ENCODE measurements around the gene BCL2L12.

Gene BCL2L12

DNA sequence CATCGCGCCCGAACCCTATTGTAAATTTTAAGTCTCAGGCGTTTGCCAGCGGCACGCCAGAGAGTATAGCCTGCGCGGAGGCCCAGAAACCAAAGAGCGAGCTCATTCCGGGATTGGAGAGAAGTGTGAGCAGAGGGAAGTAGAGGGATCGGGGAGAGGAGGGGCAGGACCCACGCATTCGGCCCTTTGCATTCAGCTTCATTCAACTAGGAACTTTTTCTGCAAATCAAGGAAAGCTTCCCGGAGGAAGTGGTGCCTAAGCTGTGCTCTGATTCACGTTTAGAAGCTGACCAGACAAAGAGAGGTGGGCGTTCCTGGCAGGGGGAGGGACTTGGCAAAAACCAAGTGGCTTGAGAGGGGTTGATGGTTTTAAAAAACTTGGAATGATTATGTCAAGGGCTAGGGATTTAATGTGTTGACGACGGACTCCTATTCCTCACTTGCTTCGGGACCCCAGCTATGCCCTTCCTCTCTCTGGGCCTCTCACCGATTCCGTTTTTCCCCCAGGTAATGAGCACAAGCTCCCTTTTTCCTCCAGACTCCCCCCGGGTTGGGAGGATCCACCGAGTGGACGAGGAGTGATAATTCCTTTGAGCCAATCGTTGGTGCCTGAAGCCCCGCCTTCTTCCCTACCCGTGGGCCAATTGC lies 10.5 kb downstream of the BCL2L12 start (continued):
- TF ChIP-seq, protein P1, sequence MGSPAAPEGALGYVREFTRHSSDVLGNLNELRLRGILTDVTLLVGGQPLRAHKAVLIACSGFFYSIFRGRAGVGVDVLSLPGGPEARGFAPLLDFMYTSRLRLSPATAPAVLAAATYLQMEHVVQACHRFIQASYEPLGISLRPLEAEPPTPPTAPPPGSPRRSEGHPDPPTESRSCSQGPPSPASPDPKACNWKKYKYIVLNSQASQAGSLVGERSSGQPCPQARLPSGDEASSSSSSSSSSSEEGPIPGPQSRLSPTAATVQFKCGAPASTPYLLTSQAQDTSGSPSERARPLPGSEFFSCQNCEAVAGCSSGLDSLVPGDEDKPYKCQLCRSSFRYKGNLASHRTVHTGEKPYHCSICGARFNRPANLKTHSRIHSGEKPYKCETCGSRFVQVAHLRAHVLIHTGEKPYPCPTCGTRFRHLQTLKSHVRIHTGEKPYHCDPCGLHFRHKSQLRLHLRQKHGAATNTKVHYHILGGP (tag by site-specific recombination; IDR thresholded peaks at IDR 0.05): no peak
- TF ChIP-seq ZNF311 (tag by site-specific recombination; IDR thresholded peaks at IDR 0.05; ENCODE audit: borderline replicate concordance): no peak
- TF ChIP-seq REPIN1 (tag by site-specific recombination; IDR thresholded peaks at IDR 0.05; ENCODE audit: low read depth): peak; percentile 60
- TF ChIP-seq, protein P2, sequence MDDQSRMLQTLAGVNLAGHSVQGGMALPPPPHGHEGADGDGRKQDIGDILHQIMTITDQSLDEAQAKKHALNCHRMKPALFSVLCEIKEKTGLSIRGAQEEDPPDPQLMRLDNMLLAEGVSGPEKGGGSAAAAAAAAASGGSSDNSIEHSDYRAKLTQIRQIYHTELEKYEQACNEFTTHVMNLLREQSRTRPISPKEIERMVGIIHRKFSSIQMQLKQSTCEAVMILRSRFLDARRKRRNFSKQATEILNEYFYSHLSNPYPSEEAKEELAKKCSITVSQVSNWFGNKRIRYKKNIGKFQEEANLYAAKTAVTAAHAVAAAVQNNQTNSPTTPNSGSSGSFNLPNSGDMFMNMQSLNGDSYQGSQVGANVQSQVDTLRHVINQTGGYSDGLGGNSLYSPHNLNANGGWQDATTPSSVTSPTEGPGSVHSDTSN (CRISPR knock-in tag; IDR thresholded peaks at IDR 0.05): no peak
- TF ChIP-seq, protein P3, sequence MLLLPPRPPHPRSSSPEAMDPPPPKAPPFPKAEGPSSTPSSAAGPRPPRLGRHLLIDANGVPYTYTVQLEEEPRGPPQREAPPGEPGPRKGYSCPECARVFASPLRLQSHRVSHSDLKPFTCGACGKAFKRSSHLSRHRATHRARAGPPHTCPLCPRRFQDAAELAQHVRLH (tag by site-specific recombination; IDR thresholded peaks at IDR 0.05): peak; percentile 86
- TF ChIP-seq ZBTB48 (tag by site-specific recombination; IDR thresholded peaks at IDR 0.05): no peak
- no peak for TF ChIP-seq ZNF558 (tag by site-specific recombination; IDR thresholded peaks at IDR 0.05)
- peak; percentile 22 for TF ChIP-seq ZXDB (tag by site-specific recombination; IDR thresholded peaks at IDR 0.05)
- no peak for TF ChIP-seq ZNF155 (tag by site-specific recombination; IDR thresholded peaks at IDR 0.05)
- peak; percentile 21; the same call in 1 of the 2 replicates for TF ChIP-seq ZFP69B (tag by site-specific recombination; IDR thresholded peaks at IDR 0.05)
- TF ChIP-seq, protein P4, sequence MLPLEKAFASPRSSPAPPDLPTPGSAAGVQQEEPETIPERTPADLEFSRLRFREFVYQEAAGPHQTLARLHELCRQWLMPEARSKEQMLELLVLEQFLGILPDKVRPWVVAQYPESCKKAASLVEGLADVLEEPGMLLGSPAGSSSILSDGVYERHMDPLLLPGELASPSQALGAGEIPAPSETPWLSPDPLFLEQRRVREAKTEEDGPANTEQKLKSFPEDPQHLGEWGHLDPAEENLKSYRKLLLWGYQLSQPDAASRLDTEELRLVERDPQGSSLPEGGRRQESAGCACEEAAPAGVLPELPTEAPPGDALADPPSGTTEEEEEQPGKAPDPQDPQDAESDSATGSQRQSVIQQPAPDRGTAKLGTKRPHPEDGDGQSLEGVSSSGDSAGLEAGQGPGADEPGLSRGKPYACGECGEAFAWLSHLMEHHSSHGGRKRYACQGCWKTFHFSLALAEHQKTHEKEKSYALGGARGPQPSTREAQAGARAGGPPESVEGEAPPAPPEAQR (tag by site-specific recombination; IDR thresholded peaks at IDR 0.05): no peak
- TF ChIP-seq, protein P5, sequence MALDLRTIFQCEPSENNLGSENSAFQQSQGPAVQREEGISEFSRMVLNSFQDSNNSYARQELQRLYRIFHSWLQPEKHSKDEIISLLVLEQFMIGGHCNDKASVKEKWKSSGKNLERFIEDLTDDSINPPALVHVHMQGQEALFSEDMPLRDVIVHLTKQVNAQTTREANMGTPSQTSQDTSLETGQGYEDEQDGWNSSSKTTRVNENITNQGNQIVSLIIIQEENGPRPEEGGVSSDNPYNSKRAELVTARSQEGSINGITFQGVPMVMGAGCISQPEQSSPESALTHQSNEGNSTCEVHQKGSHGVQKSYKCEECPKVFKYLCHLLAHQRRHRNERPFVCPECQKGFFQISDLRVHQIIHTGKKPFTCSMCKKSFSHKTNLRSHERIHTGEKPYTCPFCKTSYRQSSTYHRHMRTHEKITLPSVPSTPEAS (tag by site-specific recombination; IDR thresholded peaks at IDR 0.05): no peak
- no peak for TF ChIP-seq ZNF76 (tag by site-specific recombination; IDR thresholded peaks at IDR 0.05; ENCODE audit: borderline replicate concordance, low read depth)
- TF ChIP-seq, protein P6, sequence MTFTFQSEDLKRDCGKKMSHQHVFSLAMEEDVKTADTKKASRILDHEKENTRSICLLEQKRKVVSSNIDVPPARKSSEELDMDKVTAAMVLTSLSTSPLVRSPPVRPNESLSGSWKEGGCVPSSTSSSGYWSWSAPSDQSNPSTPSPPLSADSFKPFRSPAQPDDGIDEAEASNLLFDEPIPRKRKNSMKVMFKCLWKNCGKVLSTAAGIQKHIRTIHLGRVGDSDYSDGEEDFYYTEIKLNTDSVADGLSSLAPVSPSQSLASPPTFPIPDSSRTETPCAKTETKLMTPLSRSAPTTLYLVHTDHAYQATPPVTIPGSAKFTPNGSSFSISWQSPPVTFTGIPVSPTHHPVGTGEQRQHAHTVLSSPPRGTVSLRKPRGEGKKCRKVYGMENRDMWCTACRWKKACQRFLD (tag by site-specific recombination; IDR thresholded peaks at IDR 0.05): no peak
- no peak for TF ChIP-seq BCL11A (tag by site-specific recombination; IDR thresholded peaks at IDR 0.05; ENCODE audit: low read depth)
- TF ChIP-seq, protein P7, sequence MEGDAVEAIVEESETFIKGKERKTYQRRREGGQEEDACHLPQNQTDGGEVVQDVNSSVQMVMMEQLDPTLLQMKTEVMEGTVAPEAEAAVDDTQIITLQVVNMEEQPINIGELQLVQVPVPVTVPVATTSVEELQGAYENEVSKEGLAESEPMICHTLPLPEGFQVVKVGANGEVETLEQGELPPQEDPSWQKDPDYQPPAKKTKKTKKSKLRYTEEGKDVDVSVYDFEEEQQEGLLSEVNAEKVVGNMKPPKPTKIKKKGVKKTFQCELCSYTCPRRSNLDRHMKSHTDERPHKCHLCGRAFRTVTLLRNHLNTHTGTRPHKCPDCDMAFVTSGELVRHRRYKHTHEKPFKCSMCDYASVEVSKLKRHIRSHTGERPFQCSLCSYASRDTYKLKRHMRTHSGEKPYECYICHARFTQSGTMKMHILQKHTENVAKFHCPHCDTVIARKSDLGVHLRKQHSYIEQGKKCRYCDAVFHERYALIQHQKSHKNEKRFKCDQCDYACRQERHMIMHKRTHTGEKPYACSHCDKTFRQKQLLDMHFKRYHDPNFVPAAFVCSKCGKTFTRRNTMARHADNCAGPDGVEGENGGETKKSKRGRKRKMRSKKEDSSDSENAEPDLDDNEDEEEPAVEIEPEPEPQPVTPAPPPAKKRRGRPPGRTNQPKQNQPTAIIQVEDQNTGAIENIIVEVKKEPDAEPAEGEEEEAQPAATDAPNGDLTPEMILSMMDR (tag by site-specific recombination; IDR thresholded peaks at IDR 0.05): no peak
- TF ChIP-seq ZNF791 (tag by site-specific recombination; IDR thresholded peaks at IDR 0.05): no peak
- TF ChIP-seq, protein P8, sequence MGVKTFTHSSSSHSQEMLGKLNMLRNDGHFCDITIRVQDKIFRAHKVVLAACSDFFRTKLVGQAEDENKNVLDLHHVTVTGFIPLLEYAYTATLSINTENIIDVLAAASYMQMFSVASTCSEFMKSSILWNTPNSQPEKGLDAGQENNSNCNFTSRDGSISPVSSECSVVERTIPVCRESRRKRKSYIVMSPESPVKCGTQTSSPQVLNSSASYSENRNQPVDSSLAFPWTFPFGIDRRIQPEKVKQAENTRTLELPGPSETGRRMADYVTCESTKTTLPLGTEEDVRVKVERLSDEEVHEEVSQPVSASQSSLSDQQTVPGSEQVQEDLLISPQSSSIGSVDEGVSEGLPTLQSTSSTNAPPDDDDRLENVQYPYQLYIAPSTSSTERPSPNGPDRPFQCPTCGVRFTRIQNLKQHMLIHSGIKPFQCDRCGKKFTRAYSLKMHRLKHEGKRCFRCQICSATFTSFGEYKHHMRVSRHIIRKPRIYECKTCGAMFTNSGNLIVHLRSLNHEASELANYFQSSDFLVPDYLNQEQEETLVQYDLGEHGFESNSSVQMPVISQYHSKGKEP (tag by site-specific recombination; IDR thresholded peaks at IDR 0.05): no peak
- no peak for TF ChIP-seq ZNF404 (tag by site-specific recombination; IDR thresholded peaks at IDR 0.05)
- no peak for TF ChIP-seq ZNF624 (tag by site-specific recombination; IDR thresholded peaks at IDR 0.05)
- TF ChIP-seq, protein P9, sequence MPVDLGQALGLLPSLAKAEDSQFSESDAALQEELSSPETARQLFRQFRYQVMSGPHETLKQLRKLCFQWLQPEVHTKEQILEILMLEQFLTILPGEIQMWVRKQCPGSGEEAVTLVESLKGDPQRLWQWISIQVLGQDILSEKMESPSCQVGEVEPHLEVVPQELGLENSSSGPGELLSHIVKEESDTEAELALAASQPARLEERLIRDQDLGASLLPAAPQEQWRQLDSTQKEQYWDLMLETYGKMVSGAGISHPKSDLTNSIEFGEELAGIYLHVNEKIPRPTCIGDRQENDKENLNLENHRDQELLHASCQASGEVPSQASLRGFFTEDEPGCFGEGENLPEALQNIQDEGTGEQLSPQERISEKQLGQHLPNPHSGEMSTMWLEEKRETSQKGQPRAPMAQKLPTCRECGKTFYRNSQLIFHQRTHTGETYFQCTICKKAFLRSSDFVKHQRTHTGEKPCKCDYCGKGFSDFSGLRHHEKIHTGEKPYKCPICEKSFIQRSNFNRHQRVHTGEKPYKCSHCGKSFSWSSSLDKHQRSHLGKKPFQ (tag by site-specific recombination; IDR thresholded peaks at IDR 0.05): no peak
- peak; percentile 86 for TF ChIP-seq KLF9 (tag by site-specific recombination; IDR thresholded peaks at IDR 0.05; ENCODE audit: low read depth)
- TF ChIP-seq ZNF146 (tag by site-specific recombination; IDR thresholded peaks at IDR 0.05): no peak
- TF ChIP-seq ZNF416 (tag by site-specific recombination; IDR thresholded peaks at IDR 0.05): no peak
- TF ChIP-seq ZFP37 (tag by site-specific recombination; IDR thresholded peaks at IDR 0.05): no peak
- TF ChIP-seq ZNF138 (tag by site-specific recombination; IDR thresholded peaks at IDR 0.05; ENCODE audit: borderline replicate concordance): no peak
- no peak for TF ChIP-seq HOXD13 (CRISPR knock-in tag; IDR thresholded peaks at IDR 0.05; ENCODE audit: borderline replicate concordance)
